SK-N-DZ (cell line): ENCODE data around the gene ATP5MK.
"Not testable (repeated sequence)": the region's sequence is repeated elsewhere in the genome, so short reads cannot be mapped to it uniquely, and the experiment has no call there.

ENCODE experiments used
- DNase-seq: peaks from one replicate; pipeline ENCODE4 v3.0.0-alpha.2; 2015; ENCODE audit warnings: low spot score

Gene ATP5MK

GRCh38 chr10:103397191-103397825, 1.0 kb upstream of the ATP5MK start:
- no peak for DNase-seq

GRCh38 chr10:103396789-103397087, 463 bp upstream of the ATP5MK start:
- DNase-seq = no peak

DNA sequence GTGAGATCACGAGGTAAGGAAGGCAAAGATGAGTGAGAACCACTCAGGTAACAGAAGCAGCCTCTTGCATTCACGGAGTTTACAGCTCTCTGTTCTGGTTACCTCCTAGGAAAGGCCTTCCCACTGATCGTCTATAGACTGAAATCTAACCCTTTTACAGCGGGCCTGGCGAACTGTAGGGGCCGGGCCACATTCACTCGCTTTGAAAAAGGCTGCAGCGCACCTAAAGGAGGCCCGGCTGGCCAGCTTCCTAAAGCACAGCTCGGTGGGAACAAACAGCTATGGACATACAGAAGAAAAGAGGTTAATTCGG, 565 bp downstream of the ATP5MK start:
- no peak for DNase-seq

GRCh38 chr10:103394180-103394579, 2.1 kb downstream of the ATP5MK start:
- no peak for DNase-seq

GRCh38 chr10:103382769-103383168, 13.5 kb downstream of the ATP5MK start:
- DNase-seq = no peak

- DNase-seq = no peak
Observed at GRCh38 chr10:103374263-103374662, 22.0 kb downstream of the ATP5MK start.

- no peak for DNase-seq
Observed at GRCh38 chr10:103373544-103373943, 22.7 kb downstream of the ATP5MK start.

DNA sequence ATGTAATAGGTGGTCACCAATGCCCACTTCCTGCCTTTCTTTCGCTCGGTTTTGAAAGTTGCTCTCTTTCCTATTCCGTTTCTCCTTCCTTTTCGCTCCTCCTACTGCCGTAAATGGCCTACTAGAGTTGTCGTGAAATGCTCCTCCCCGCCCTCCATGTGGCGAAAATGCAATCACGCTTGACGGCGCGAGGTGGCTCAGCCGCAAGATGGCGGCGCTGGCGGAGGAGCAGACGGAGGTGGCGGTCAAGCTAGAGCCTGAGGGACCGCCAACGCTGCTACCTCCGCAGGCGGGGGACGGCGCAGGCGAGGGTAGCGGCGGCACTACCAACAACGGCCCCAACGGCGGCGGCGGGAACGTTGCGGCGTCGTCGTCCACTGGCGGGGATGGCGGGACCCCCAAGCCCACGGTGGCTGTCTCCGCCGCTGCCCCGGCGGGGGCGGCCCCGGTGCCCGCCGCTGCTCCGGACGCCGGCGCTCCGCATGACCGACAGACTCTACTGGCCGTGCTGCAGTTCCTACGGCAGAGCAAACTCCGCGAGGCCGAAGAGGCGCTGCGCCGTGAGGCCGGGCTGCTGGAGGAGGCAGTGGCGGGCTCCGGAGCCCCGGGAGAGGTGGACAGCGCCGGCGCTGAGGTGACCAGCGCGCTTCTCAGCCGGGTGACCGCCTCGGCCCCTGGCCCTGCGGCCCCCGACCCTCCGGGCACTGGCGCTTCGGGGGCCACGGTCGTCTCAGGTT, 28.3 kb downstream of the ATP5MK start, which contains the start of gene TAF5:
Gene TAF5 (plus strand): TSS at position 195 of the 737 bp plus-strand sequence. CDS start 14 bp downstream, at position 209.
- peak; percentile 96 for DNase-seq

- DNase-seq = no peak
Observed at GRCh38 chr10:103367379-103367781, 28.9 kb downstream of the ATP5MK start.

DNA sequence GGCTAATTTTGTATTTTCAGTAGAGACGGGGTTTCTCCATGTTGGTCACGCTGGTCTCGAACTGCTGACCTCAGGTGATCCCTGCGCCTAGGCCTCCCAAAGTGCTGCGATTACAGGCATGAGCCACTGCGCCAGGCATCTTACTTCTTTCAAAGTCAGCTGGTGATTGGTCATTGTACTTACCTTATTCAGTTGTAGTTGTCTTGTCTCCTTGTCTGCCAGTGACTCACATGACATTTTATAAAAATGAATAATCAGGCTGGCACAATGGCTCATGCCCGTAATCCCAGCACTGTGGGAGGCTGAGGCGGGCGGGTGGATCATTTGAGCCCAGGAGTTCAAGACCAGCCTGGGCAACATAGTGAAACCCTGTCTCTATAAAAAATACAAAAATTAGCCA, 35.5 kb downstream of the ATP5MK start:
- DNase-seq = not testable (repeated sequence)

GRCh38 chr10:103359493-103359892, 36.8 kb downstream of the ATP5MK start:
- DNase-seq = not testable (repeated sequence)

DNA sequence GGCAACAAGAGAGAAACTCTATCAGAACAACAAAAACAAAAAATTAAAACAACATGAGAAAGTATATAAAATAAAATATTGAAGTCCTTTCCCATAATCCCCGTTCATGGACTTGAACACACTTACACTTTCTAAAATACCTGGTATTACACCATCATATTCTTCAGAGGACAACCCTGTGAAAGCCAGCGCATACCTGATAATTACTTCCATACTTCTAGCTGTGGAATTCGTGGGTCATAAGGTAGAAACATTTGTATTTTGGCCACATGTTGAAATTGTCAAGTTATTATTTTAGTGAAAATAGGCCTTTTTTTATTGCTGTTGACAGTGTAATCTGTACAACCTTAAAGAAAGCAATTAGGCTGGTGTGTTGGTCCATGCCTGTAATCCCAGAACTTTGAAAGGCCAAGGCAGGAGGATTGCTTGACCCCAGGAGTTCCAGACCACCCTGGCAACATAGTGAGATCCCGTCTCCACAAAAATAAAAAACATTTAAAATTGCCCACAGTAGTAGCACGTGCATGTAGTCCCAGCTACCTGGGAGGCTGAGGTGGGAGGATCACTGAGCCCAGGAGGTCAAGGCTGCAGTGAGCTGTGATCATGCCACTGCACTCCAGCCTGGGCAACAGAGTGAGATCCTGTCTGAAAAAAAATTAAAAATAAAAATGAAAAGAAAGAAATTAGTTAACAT, 40.2 kb downstream of the ATP5MK start:
- no peak for DNase-seq

DNA sequence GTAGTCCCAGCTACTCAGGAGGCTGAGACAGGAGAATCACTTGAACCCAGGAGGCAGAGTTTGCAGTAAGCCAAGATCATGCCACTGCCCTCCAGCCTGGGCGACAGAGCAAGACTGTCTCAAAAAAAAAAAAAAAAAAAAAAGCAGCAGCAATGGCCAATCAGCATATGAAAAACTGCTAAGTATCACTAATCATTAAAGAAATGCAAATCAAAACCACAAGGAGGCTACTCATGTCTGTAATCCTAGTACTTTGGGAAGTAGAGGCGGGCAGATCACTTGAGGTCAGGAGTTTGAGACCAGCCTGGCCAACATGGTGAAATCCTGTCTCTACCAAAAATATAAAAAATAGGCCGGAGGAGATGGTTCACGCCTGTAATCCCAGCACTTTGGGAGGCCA, 41.7 kb downstream of the ATP5MK start:
- DNase-seq = not testable (repeated sequence)

DNA sequence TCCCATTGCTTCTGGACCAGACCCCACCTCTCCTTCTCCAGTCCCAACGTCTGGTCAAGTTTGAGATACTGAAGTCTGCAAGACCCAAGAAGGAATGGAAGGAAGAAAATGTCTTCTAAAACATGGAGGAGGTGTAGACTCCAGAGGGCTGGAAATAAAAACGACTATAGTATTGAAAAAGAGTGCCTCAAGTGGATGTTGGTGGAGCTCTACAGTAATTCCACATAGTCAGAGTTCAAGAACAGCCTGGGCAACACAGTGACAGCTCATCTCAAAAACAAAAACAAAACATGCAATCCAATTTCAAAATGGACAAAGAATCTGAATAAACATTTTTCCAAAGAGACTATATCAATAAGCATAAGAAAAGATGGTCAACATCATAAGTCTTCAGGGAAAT, 43.0 kb downstream of the ATP5MK start:
- DNase-seq = no peak

- peak; percentile 90 for DNase-seq
Observed at GRCh38 chr10:103350517-103351260, 45.6 kb downstream of the ATP5MK start, which contains the start of gene PCGF6. Gene PCGF6, minus strand, starts transcription at chr10:103351140. Its CDS starts 74 bp downstream, at chr10:103351066.

GRCh38 chr10:103350175-103350516, 46.1 kb downstream of the ATP5MK start:
- DNase-seq = no peak
